HG03108 (cell line): ENCODE measurements around the gene REPS1.

ENCODE experiments used
- ATAC-seq: cut with Tn5 transposase; IDR thresholded peaks from one replicate; pipeline ENCODE4 v1.9.1; 2021; ENCODE audit warnings: moderate library complexity; ENCODE audit not compliant: unreplicated experiment

REPS1 gene

GRCh38 chr6:138864343-138864890, 123.6 kb downstream of the REPS1 start:
- ATAC-seq = no peak

DNA sequence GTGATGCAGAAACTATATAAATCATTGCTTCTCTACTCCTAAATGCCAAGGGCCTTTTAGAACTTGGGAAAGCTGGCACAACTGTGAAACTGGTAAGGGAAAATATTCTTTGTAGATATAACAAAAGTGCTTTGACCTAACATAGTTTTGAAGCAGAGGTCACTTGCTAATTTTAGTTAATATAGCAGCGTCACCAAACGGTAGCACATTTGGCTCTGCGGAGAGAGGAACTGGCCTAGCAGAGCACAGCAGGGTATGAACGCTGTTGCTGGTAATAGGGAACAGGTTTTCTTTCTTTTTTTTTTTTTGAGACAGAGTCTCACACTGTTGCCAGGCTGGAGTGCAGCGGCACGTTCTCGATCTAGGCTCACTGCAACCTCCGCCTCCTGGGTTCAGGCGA, 124.7 kb downstream of the REPS1 start:
- no peak for ATAC-seq

DNA sequence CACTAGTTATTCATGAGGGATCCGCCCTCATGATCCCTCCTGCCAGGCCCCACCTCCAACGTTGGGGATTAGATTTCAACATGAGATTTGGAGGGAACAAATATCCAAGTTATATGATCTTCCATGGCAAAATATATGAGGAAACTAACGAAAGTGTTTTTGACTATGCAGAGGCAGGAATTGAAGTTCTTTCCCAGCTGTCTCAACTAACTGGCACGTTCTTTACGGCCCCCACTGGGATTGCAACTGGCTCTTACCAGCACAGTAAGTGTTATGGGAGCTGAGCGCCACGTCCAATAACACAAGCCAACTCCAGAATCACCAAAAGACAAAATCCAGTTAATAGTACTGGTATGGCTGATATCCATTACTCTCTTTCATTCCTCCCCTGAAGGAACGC, 125.6 kb downstream of the REPS1 start:
- no peak for ATAC-seq

DNA sequence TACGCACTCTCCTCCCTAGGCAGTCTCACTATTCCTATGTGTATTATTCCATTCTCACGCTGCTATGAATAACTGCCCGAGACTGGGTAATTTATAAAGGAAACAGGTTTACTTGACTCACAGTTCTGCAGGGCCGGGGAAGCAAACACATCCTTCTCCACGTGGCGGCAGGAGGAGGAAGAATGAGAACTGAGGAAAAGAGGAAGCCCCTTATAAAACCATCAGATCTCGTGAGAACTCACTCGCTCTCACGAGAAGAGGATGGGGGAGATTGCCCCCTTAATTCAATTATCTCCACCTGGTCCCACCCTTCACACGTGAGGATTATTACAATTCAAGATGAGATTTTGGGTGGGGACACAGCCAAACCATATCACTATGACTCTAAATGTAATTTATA, 130.3 kb downstream of the REPS1 start:
- no peak for ATAC-seq

- no peak for ATAC-seq
Measured at GRCh38 chr6:138856654-138857053, 131.4 kb downstream of the REPS1 start.
